ENCODE results near the gene SLC25A46. TPM values are rescaled to one million over a fixed set of nuclear protein-coding genes. Genes with fewer than 3 reads are reported as not detected.

The SLC25A46 gene
- total and polyA plus RNA-seq, 7 donors: 25.7 to 71.7 (median 51.6) TPM

DNA sequence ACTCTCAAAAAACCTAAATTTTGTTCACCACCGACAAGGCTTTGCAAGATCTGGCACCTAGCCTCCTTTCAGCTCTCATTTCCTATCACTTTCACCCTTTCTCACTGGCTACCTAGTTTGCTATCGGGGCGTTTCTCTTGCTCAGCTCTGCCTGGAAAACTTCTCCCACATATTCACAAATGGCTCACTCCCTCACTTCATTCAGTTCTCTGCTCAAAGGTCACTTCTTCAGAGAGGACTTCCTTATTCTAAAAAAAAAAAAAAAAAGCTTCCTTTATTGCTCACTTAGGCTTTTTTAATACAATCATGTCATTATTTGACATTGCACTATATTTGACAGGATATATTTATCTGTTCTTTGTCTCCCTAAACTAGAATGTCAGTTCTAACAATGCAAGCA lies 2.1 kb upstream of the SLC25A46 start:
- TF ChIP-seq POLR2A (IDR thresholded peaks at IDR 0.05) (no peak), POLR2AphosphoS5 (IDR thresholded peaks at IDR 0.05) (no peak), EP300 (IDR thresholded peaks at IDR 0.05) (no peak)
- TF ChIP-seq, protein P1, sequence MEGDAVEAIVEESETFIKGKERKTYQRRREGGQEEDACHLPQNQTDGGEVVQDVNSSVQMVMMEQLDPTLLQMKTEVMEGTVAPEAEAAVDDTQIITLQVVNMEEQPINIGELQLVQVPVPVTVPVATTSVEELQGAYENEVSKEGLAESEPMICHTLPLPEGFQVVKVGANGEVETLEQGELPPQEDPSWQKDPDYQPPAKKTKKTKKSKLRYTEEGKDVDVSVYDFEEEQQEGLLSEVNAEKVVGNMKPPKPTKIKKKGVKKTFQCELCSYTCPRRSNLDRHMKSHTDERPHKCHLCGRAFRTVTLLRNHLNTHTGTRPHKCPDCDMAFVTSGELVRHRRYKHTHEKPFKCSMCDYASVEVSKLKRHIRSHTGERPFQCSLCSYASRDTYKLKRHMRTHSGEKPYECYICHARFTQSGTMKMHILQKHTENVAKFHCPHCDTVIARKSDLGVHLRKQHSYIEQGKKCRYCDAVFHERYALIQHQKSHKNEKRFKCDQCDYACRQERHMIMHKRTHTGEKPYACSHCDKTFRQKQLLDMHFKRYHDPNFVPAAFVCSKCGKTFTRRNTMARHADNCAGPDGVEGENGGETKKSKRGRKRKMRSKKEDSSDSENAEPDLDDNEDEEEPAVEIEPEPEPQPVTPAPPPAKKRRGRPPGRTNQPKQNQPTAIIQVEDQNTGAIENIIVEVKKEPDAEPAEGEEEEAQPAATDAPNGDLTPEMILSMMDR (IDR thresholded peaks at IDR 0.05): no peak
- no peaks in the 10 kb centered on the region for H3K36me3 ChIP-seq
- WGBS, 2 donors: 16 to 58% methylated on average over 3 of the region's 3 CpGs
- no peak overlapping the region for H3K4me3 ChIP-seq
- H3K4me1 ChIP-seq: peaks cover 0 to 26% (median 17%) of the 10 kb centered on the region in 4 donors
- intact Hi-C loops (cut with DNase I): loop anchor here (5.0 kb wide), 1 partner anchor 356 kb away; the partner anchor contains the start of gene WDR36
- H3K9me3 ChIP-seq: no peaks in the 10 kb centered on the region
- H3K27me3 ChIP-seq: no peaks in the 10 kb centered on the region
- no peak overlapping the region for H3K27ac ChIP-seq
- no peak for DNase-seq

DNA sequence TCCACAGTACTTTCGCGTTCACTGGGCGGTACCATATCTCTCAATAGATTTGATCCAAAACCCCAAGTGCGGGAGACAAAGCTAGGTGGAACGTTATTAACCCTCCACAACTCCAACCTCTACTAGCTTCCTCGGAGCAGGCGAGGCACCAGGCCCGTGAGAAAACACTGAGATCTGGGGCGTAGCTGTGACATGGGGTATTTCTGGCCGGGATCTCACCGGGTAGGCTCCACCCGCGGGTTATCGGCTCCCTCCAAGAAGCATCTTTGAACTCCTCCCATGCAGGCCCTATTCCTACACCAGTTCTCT lies 350 bp upstream of the SLC25A46 start:
- intact Hi-C loops (cut with DNase I): loop anchor here (2.0 to 5.0 kb wide), 2 partner anchors 354 to 1048 kb away; partner anchors contain the start of gene WDR36
- DNase-seq: no peak
- H3K36me3 ChIP-seq: no peaks in the 10 kb centered on the region
- no peaks in the 10 kb centered on the region for H3K9me3 ChIP-seq
- H3K27ac ChIP-seq: peak overlapping the region; percentile 86 to 94 (median 91)
- TF ChIP-seq POLR2AphosphoS5 (IDR thresholded peaks at IDR 0.05) (no peak), POLR2A (IDR thresholded peaks at IDR 0.05) (no peak), EP300 (IDR thresholded peaks at IDR 0.05) (no peak)
- TF ChIP-seq, protein P1 (IDR thresholded peaks at IDR 0.05): no peak
- H3K4me3 ChIP-seq: peak overlapping the region; percentile 85 to 94 (median 90)
- H3K27me3 ChIP-seq: no peaks in the 10 kb centered on the region
- H3K4me1 ChIP-seq: peaks cover 0 to 27% (median 17%) of the 10 kb centered on the region in 4 donors
- WGBS, 2 donors: 1% methylated on average over 14 of the region's 14 CpGs

DNA sequence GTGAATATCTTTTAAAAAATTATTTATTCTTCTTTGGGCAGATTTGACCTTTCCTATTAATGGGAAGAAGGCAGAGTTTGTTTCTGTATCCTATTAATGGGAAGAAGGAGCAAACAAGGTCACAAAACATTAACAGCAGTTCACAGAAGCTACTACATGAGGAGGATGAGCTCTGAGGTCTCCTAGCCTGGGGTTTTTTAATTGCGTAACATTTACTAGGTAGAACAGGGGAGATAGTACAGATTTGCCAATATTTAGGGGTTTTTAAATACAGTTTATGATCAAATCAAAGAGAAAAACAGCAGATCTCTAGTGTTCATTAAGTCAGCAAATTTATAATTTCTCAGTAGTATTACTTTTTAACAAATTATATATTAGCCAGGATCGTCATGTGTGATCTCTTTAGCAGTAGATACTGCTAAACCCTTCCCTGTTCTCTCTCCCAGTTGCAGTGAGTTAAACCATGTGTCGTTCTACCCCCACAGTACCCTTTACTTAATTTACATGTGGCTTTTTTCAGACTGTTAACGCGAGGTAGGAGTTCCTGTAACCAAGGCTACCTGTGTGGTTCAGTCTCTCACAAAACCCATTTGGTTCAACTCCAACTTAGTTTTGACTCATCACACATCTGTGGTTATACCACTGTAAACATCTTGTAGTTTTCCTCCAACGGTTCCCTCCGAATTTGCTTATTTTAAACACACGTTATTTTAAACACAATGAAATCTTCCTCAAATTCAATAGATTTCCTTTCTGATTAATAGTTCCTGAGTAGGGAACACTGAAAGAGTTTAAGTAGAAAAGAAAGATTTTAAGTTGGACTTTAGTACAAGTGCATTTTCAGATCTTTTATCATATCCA lies 13.3 kb downstream of the SLC25A46 start:
- no peaks in the 10 kb centered on the region for H3K9me3 ChIP-seq
- intact Hi-C loops (cut with DNase I): no loop called here
- no peak overlapping the region for H3K27ac ChIP-seq
- H3K4me3 ChIP-seq: no peak overlapping the region
- peaks cover 0 to 78% (median 7%) of the 10 kb centered on the region in 4 donors for H3K36me3 ChIP-seq
- 63 to 80% methylated on average over 8 of the region's 8 CpGs for WGBS, 2 donors
- H3K27me3 ChIP-seq: no peaks in the 10 kb centered on the region
- DNase-seq: no peak
- H3K4me1 ChIP-seq: no peaks in the 10 kb centered on the region
- TF ChIP-seq, protein P1 (IDR thresholded peaks at IDR 0.05): no peak
- TF ChIP-seq POLR2AphosphoS5 (IDR thresholded peaks at IDR 0.05) (no peak), POLR2A (IDR thresholded peaks at IDR 0.05) (no peak), EP300 (IDR thresholded peaks at IDR 0.05) (no peak)

DNA sequence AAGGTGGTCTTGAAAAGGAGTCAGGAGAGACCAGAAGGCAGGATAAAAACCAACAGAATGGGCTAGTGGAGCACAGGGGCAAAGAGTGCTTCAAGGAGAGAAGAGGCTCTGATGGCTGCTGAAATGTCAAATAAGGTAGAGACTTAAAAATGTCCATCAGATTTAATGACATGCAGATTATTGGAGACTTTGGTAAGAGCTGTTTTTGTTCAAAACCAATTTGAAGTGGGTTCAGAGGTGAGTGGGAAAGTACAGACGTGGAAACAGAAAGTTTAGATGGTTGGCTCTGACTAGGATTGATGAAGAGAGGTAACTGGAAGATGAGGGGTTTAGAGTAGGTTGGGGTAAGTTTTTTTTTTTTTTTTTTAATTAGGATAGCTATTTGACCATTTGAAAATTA lies 14.1 kb downstream of the SLC25A46 start:
- no peaks in the 10 kb centered on the region for H3K27me3 ChIP-seq
- WGBS, 2 donors: 74 to 81% methylated on average over 1 of the region's 1 CpG
- TF ChIP-seq, protein P1 (IDR thresholded peaks at IDR 0.05): no peak
- TF ChIP-seq POLR2A (IDR thresholded peaks at IDR 0.05): no peak
- TF ChIP-seq POLR2AphosphoS5 (IDR thresholded peaks at IDR 0.05): no peak
- no peak for TF ChIP-seq EP300 (IDR thresholded peaks at IDR 0.05)
- H3K36me3 ChIP-seq: peaks cover 0 to 72% (median 6%) of the 10 kb centered on the region in 4 donors
- no peak overlapping the region for H3K4me3 ChIP-seq
- intact Hi-C loops (cut with DNase I): no loop called here
- no peak for DNase-seq
- H3K9me3 ChIP-seq: no peaks in the 10 kb centered on the region
- H3K27ac ChIP-seq: no peak overlapping the region
- no peaks in the 10 kb centered on the region for H3K4me1 ChIP-seq
